ENCODE data around the gene SETD1B. TPM values are rescaled to one million over a fixed set of nuclear protein-coding genes. Genes with fewer than 3 reads are reported as not detected.

Gene SETD1B
- total and polyA plus RNA-seq, 2 of the 4 experiments (the other 2 are of a cell fraction): 0.90 to 5.1 TPM

- Histone ChIP-seq H2AFZ (replicated peaks; ENCODE audit: low read length, poor library complexity) (no peak overlapping the region), H3K4me3 (ENCODE audit: insufficient read depth, low read depth, low read length) (no peak overlapping the region), H3K4me2 (ENCODE audit: low read depth, low read length) (no peak overlapping the region), H3K4ac (ENCODE audit: low read depth, low read length) (no peak overlapping the region), H4K20me1 (ENCODE audit: insufficient read depth, low read length) (peaks cover 3% of the 10 kb centered on the region), H3K4me1 (ENCODE audit: control insufficient read depth, insufficient read depth, low read length) (peaks cover 26% of the 10 kb centered on the region), H3K18ac (ENCODE audit: low read depth, low read length) (no peak overlapping the region), H3K9ac (ENCODE audit: low read depth, low read length) (no peak overlapping the region), H2BK120ac (ENCODE audit: low read depth, low read length) (no peak overlapping the region), H3K23ac (ENCODE audit: low read depth, low read length) (no peak overlapping the region), H3K36me3 (ENCODE audit: control insufficient read depth, insufficient read depth, low read length) (no peaks in the 10 kb centered on the region; the same call in 1 of the 2 replicates), H3K79me1 (ENCODE audit: low read depth in 1 of 2, low read length in 2 of 2) (peaks cover 0 to 31% of the 10 kb centered on the region in 2 experiments; a peak in 2 of 4 replicates), H3K14ac (replicated peaks; ENCODE audit: low read depth, low read length) (no peak overlapping the region), H3K9me3 (ENCODE audit: control insufficient read depth, insufficient read depth, low read length) (no peaks in the 10 kb centered on the region), H3K27me3 (ENCODE audit: control insufficient read depth, insufficient read depth, low read length) (no peaks in the 10 kb centered on the region), H3K9me1 (ENCODE audit: insufficient read depth, low read length) (peaks cover 18% of the 10 kb centered on the region), H4K5ac (ENCODE audit: low read depth, low read length) (no peak overlapping the region), H2AK9ac (replicated peaks; ENCODE audit: low read depth, low read length, poor library complexity) (no peak overlapping the region), H2BK5ac (ENCODE audit: low read depth, low read length, poor library complexity, severe bottlenecking) (no peak overlapping the region), H2AK5ac (ENCODE audit: low read depth, low read length) (no peak overlapping the region), H3K56ac (ENCODE audit: extremely low read depth, insufficient read depth, low read length) (no peak overlapping the region), H2BK15ac (ENCODE audit: low read depth, low read length) (no peak overlapping the region), H4K8ac (ENCODE audit: low read depth in 2 of 2, low read length in 2 of 2) (no peak overlapping the region), H2BK20ac (ENCODE audit: low read depth, low read length) (no peak overlapping the region), H4K91ac (ENCODE audit: insufficient read depth, low read depth, low read length) (no peak overlapping the region), H3K27ac (ENCODE audit: insufficient read depth, low read length) (no peak overlapping the region)
- 96% methylated on average over 4 of the region's 11 CpGs; no CpG with 5 or more reads in 1 of the 2 experiments for WGBS, 2 experiments (ENCODE audit: extremely low coverage in 2 of 2, insufficient read length in 1 of 2)
- in situ Hi-C loops (cut with MboI; ENCODE audit: low sequenced_read_pairs) (no loop called here), dilution Hi-C loops (cut with HindIII; ENCODE audit: low sequenced_read_pairs, unreplicated experiment) (no loop called here), intact Hi-C loops (cut with micrococcal nuclease) (loop anchor here (5.0 kb wide), 1 partner anchor 58 kb away; the partner anchor contains the start of gene TMEM120B)
- no peak for TF ChIP-seq MAFK (IDR thresholded peaks at IDR 0.05; ENCODE audit: low read depth, low read length)
- no peak for TF ChIP-seq CHD1 (IDR thresholded peaks at IDR 0.05; ENCODE audit: low read depth, low read length)
- TF ChIP-seq MAZ (IDR thresholded peaks at IDR 0.05; ENCODE audit: borderline replicate concordance, low read depth, low read length): no peak
- no peak for TF ChIP-seq CTCF (conservative IDR thresholded peaks at IDR 0.05; ENCODE audit: low read depth, low read length)
- TF ChIP-seq RFX5 (IDR thresholded peaks at IDR 0.05; ENCODE audit: low read depth, low read length): no peak
- no peak for TF ChIP-seq USF2 (IDR thresholded peaks at IDR 0.05; ENCODE audit: low read depth, low read length)
- TF ChIP-seq FOS (IDR thresholded peaks at IDR 0.05; ENCODE audit: low read depth, low read length): no peak
- TF ChIP-seq RCOR1 (IDR thresholded peaks at IDR 0.05; ENCODE audit: insufficient replicate concordance, low read length): no peak
- TF ChIP-seq POLR2A (IDR thresholded peaks at IDR 0.05; ENCODE audit: low read depth, low read length): no peak
- TF ChIP-seq SMC3 (IDR thresholded peaks at IDR 0.05; ENCODE audit: low read depth, low read length): no peak
- no peak for TF ChIP-seq MXI1 (IDR thresholded peaks at IDR 0.05; ENCODE audit: borderline replicate concordance, low read depth, low read length)
- TF ChIP-seq ELK1 (IDR thresholded peaks at IDR 0.05; ENCODE audit: borderline replicate concordance, low read depth, low read length): no peak
- TF ChIP-seq BHLHE40 (IDR thresholded peaks at IDR 0.05; ENCODE audit: low read depth, low read length): no peak
- no peak for TF ChIP-seq RAD21 (IDR thresholded peaks at IDR 0.05; ENCODE audit: low read length)
- no peak for TF ChIP-seq CEBPB (IDR thresholded peaks at IDR 0.05; ENCODE audit: low read depth, low read length)
- BruUV-seq (replicated peaks): no TSS peak
- DNase-seq (no peak), ATAC-seq (ENCODE audit: low read depth) (no peak)
- ChIA-PET CTCF (no interaction called here), POLR2A (ENCODE audit: unreplicated experiment) (no interaction called here)
These were observed 33.9 kb upstream of the SETD1B start for GRCh38 chr12:121769831-121770301.

All from IMR-90 (cell line).